Astrocyte of the cerebellum (primary cell): ENCODE results near the gene TNK2.
"Not testable (repeated sequence)": the region's sequence is repeated elsewhere in the genome, so short reads cannot be mapped to it uniquely, and the experiment has no call there.

ENCODE experiments used
- DNase-seq: peaks from one replicate; pipeline ENCODE4 v3.0.0-alpha.2; 2011; ENCODE audit warnings: low read depth
- H3K4me3 ChIP-seq: 2 replicates; pipeline ENCODE4 v1.5.1; 2011; ENCODE audit warnings: mild to moderate bottlenecking, low read depth, low read length, moderate library complexity
- in situ Hi-C: cut with HindIII; loops from 2 replicates; pipeline ENCODE4 v1.10.0; 2017; ENCODE audit warnings: low sequenced_read_pairs
- TF ChIP-seq, protein P1 (sequence below): IDR thresholded peaks from 2 replicates; pipeline ENCODE4 v1.5.1; 2012; ENCODE audit warnings: low read length, low read depth, moderate library complexity, mild to moderate bottlenecking; ENCODE audit errors: missing control alignments

The TNK2 gene

DNA sequence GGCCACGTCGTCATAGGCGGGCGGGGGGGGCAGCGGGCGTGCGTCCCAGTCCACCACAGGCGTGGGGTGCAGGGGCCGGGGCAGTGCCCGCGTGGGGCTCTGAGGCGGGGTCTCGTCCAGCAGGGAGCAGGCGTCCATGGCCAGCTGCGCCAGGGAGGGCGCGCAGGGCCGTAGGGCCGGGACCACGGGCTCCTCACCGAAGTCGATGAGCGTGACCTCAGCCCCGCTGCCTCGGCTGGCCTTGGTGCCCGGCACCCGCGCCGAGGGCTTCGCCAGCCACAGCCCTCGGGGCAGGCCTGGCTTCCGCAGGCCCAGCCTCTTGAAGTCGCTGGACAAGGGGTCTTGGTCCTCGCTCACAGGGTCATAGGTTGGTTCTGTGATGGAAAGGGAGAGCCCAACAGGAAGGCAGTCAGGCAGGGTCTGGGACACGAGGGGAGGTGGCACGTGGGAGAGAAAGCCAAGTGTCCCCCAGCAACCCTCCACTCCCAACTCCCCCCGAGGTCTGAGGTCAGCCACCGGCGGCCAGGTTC, 40.0 kb downstream of the TNK2 start:
- in situ Hi-C loops: no loop called here
- H3K4me3 ChIP-seq: no peak overlapping the region
- DNase-seq: no peak
- TF ChIP-seq, protein P1, sequence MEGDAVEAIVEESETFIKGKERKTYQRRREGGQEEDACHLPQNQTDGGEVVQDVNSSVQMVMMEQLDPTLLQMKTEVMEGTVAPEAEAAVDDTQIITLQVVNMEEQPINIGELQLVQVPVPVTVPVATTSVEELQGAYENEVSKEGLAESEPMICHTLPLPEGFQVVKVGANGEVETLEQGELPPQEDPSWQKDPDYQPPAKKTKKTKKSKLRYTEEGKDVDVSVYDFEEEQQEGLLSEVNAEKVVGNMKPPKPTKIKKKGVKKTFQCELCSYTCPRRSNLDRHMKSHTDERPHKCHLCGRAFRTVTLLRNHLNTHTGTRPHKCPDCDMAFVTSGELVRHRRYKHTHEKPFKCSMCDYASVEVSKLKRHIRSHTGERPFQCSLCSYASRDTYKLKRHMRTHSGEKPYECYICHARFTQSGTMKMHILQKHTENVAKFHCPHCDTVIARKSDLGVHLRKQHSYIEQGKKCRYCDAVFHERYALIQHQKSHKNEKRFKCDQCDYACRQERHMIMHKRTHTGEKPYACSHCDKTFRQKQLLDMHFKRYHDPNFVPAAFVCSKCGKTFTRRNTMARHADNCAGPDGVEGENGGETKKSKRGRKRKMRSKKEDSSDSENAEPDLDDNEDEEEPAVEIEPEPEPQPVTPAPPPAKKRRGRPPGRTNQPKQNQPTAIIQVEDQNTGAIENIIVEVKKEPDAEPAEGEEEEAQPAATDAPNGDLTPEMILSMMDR: no peak

DNA sequence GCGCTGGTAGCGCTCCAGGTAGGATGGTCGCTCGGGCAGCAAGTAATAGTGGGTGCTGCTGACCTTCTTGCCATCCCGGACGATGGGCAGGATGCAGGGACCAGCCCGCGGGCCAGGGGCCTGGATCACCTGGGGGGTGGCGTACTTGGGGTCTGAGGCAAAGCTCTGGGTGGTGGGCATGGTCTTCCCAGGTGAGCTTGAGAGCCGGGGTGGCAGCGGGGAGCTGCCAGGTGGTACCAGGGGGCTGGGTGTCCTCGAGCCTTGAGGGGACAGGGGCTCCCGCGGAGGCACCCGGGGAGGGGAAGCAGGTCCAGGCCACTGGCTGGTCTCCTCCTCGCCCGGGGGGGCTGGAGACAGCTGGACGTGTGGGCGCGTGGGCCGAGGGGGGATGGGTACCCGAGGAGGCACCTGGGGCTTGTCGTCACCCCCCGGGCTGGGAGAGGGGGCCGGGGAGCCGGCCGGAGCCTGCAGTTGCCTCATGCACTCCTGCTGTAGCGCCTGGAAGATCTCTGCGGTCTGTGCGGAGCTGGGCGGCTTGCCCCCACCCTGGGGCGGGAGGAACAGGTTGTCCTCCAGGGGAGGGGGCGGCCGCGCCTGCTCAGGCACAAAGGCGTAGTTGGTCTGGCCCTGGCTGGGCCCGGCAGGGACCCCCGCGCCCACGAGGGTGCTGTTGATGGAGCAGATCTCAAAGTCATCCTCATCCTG, 40.6 kb downstream of the TNK2 start:
- in situ Hi-C loops: no loop called here
- TF ChIP-seq, protein P1: no peak
- no peak overlapping the region for H3K4me3 ChIP-seq
- no peak for DNase-seq

DNA sequence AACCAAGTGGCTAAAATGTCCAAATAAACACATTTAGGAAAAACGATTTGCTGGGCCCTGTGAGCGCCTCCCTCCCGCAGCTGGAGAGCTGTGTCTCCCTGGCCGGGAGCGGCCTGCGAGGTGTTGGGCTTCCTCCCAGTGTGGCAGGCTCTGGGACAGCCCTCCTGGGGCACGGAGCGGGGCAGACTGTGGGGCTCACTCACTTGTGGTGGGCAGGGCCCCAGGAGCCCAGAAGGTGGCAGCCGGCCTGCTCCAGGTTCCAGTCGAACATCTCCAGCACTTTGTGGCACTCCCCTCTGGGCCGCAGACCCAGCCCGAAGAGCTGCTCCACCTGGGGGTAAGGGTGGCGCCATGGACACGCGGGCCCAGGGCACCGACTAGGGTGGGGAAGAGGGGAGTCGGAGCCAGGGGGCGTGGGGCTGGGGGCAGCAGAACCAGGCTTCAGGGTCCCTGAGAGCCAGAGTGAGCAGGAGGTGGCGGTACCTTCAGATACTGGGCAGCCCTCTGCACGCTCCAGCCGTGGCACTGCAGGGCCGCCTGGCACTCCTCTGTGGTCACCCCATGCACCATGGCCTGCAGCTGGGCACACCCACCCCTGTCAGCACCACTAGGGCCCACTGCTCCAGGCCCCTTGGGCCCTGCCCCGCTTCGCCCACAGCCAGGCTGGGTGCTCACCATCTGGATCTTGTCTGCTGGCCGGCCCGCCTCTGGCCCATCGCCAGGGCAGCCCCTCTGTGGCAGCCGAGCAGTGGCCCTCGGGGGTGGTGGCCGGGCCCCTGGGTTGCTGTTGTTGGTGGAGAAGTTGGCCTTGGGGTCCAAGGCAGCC, 41.5 kb downstream of the TNK2 start:
- in situ Hi-C loops: no loop called here
- TF ChIP-seq, protein P1: no peak
- no peak for DNase-seq
- no peak overlapping the region for H3K4me3 ChIP-seq

DNA sequence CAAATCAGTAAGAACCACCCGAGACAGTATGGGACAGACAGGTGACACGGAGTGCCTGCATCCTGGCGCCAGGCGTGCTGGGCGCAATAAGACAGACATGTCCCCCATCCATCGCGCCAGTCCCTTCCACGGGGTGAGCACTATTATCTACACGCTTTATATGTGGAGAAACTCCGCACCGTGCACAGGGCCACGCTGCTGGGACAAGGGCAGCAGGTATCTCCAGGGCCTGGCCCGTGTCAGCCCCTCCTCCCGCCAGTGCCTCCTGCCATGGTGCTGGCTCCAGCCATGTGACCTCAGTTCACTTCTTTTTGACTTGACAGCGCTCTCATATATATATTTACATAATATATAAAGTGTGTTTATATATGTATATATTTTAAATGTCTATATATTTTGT, 42.6 kb downstream of the TNK2 start:
- DNase-seq: no peak
- TF ChIP-seq, protein P1: no peak
- in situ Hi-C loops: no loop called here
- no peak overlapping the region for H3K4me3 ChIP-seq

DNA sequence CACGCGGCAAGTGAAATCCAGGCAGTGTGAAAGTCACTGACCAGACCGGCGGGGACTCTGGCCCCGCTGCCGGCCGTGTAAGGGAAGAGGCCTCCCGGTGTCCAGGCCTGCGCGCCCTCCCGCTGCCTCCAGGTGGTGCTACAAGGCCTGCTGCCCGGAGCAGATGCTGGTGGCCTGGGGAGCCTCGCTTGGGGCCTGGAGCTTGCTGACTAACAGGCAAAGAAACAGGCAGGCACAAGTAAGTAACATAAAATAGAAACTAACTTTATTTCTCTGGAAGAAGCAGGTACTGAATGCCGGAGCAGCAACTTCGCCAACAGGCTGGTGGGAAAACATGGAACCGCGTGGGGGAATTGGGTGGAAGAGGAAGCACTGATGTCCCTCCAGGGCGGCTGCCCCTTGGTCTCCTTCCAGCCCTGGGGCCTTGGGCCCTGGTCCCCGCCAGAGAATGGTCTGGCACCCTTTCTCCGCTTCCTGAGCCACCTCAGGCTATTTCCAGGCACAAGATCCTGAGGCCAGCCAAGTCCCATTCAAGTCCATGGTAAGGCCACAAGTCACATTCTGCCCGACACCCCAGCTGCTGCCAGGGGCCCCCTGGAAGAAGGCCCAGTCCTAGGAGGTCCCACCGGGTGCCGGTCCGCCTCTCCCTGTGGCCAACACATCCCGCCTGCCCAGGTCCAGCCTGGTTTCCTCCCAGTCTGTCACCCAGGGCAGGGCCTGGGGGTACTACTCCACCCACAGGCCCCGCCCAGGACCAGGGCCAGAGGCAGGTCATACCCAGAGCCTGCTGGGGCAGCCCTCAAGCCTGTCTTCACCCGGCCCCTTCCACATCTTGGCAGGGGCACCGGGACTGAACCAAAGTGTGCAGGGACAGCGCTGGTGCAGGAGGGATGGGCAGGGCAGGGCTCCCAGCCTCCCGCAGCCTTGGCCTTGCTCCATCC, 45.0 kb downstream of the TNK2 start:
- in situ Hi-C loops: no loop called here
- peak; percentile 85 for DNase-seq
- TF ChIP-seq, protein P1: peak; percentile 99
- H3K4me3 ChIP-seq: no peak overlapping the region

DNA sequence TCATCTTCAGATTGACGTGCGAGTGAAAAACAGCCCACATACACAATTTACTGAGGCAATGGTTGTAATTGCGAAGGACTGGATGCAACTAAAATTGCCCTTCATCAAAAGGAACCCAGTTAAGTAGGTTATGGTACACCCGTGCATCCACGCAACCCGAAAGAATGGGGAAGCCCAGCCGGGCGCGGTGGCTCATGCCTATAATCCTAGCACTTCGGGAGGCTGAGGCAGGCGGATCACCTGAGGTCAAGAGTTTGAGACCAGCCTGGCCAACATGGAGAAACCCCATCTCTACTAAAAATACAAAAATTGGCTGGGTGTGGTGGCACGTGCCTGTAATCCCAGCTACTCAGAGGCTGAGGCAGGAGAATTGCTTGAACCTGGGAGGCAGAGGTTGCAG, 46.0 kb downstream of the TNK2 start:
- in situ Hi-C loops, H3K4me3 ChIP-seq, DNase-seq: not testable (repeated sequence)
